ENCODE results near the gene CDC73. TPM values are rescaled to one million over a fixed set of nuclear protein-coding genes. Genes with fewer than 3 reads are reported as not detected.

Gene CDC73
- total RNA-seq, 1 experiment from 2014 or later: 10.0 TPM

- Histone ChIP-seq H3K36me3 (ENCODE audit: low read depth, low read length) (peaks cover 25% of the 10 kb centered on the region), H3K4me2 (ENCODE audit: low read length) (no peak overlapping the region), H3K27me3 (ENCODE audit: low read length) (no peaks in the 10 kb centered on the region), H4K20me1 (ENCODE audit: low read length) (peaks cover 4% of the 10 kb centered on the region; the same call in 1 of the 2 replicates), H3K27ac (ENCODE audit: low read length) (no peak overlapping the region), H3K4me1 (ENCODE audit: insufficient read depth, low read length) (no peaks in the 10 kb centered on the region), H3K9me2 (replicated peaks; ENCODE audit: low read length) (no peaks in the 10 kb centered on the region), H3F3A (ENCODE audit: low read length, unreplicated experiment) (no peaks in the 10 kb centered on the region), H2AFZ (ENCODE audit: low read length) (no peak overlapping the region), H3K79me2 (ENCODE audit: low read length) (peaks cover 4% of the 10 kb centered on the region; the same call in 1 of the 2 replicates), H3K4me3 (ENCODE audit: low read length) (no peak overlapping the region), H3K9ac (ENCODE audit: low read length) (no peak overlapping the region), H3K9me3 (ENCODE audit: low read length) (no peaks in the 10 kb centered on the region)
- ATAC-seq (no peak), DNase-seq (no peak)
- ChIA-PET POLR2A (ENCODE audit: unreplicated experiment) (no interaction called here), CTCF (no interaction called here)
- TF ChIP-seq EZH2phosphoT487 (IDR thresholded peaks at IDR 0.05; ENCODE audit: borderline replicate concordance, low read length): no peak
- no peak for TF ChIP-seq CTCF (conservative IDR thresholded peaks at IDR 0.05; ENCODE audit: low read depth, low read length)
- TF ChIP-seq EZH2 (IDR thresholded peaks at IDR 0.05; ENCODE audit: low read length, unreplicated experiment): no peak
- intact Hi-C loops (cut with micrococcal nuclease): loop anchor here (5.0 kb wide), 1 partner anchor 197 kb away; no protein-coding TSS in a partner anchor
- no TSS peak for BruUV-seq (replicated peaks)
Observed at GRCh38 chr1:193140254-193140653, 18.4 kb downstream of the CDC73 start.

- Histone ChIP-seq H3K4me2 (ENCODE audit: low read length) (no peak overlapping the region), H3K4me1 (ENCODE audit: insufficient read depth, low read length) (no peaks in the 10 kb centered on the region), H2AFZ (ENCODE audit: low read length) (no peak overlapping the region), H3K79me2 (ENCODE audit: low read length) (peaks cover 4% of the 10 kb centered on the region; the same call in 1 of the 2 replicates), H3K27me3 (ENCODE audit: low read length) (no peaks in the 10 kb centered on the region), H3F3A (ENCODE audit: low read length, unreplicated experiment) (no peaks in the 10 kb centered on the region), H3K4me3 (ENCODE audit: low read length) (no peak overlapping the region), H3K9me3 (ENCODE audit: low read length) (no peaks in the 10 kb centered on the region), H3K9ac (ENCODE audit: low read length) (no peak overlapping the region), H3K27ac (ENCODE audit: low read length) (no peak overlapping the region), H3K36me3 (ENCODE audit: low read depth, low read length) (peaks cover 18% of the 10 kb centered on the region), H4K20me1 (ENCODE audit: low read length) (peaks cover 4% of the 10 kb centered on the region; the same call in 1 of the 2 replicates), H3K9me2 (replicated peaks; ENCODE audit: low read length) (no peaks in the 10 kb centered on the region)
- DNase-seq (no peak), ATAC-seq (no peak)
- BruUV-seq (replicated peaks): no TSS peak
- TF ChIP-seq CTCF (conservative IDR thresholded peaks at IDR 0.05; ENCODE audit: low read depth, low read length): no peak
- ChIA-PET POLR2A (ENCODE audit: unreplicated experiment) (interaction anchor here (0.6 kb wide), 1 partner anchor 85 kb away, joined by 5 read pairs; no protein-coding TSS in a partner anchor), CTCF (no interaction called here)
- intact Hi-C loops (cut with micrococcal nuclease): loop anchor here (5.0 kb wide), 1 partner anchor 195 kb away; no protein-coding TSS in a partner anchor
Observed at GRCh38 chr1:193141804-193142203, 20.0 kb downstream of the CDC73 start.

- Histone ChIP-seq H3K9me2 (replicated peaks; ENCODE audit: low read length) (no peaks in the 10 kb centered on the region), H2AFZ (ENCODE audit: low read length) (no peak overlapping the region), H3K4me3 (ENCODE audit: low read length) (no peak overlapping the region), H3K79me2 (ENCODE audit: low read length) (peaks cover 4% of the 10 kb centered on the region; the same call in 1 of the 2 replicates), H3K36me3 (ENCODE audit: low read depth, low read length) (peaks cover 18% of the 10 kb centered on the region), H3K4me2 (ENCODE audit: low read length) (no peak overlapping the region), H3K4me1 (ENCODE audit: insufficient read depth, low read length) (no peaks in the 10 kb centered on the region), H3F3A (ENCODE audit: low read length, unreplicated experiment) (no peaks in the 10 kb centered on the region), H3K9ac (ENCODE audit: low read length) (no peak overlapping the region), H3K27ac (ENCODE audit: low read length) (no peak overlapping the region), H4K20me1 (ENCODE audit: low read length) (peaks cover 4% of the 10 kb centered on the region; the same call in 1 of the 2 replicates), H3K9me3 (ENCODE audit: low read length) (no peaks in the 10 kb centered on the region), H3K27me3 (ENCODE audit: low read length) (no peaks in the 10 kb centered on the region)
- intact Hi-C loops (cut with micrococcal nuclease): loop anchor here (5.0 kb wide), 1 partner anchor 195 kb away; no protein-coding TSS in a partner anchor
- ATAC-seq (no peak), DNase-seq (no peak)
- POLR2A ChIA-PET (ENCODE audit: unreplicated experiment): no interaction called here
- BruUV-seq (replicated peaks): no TSS peak
- CTCF ChIA-PET: interaction anchor here (0.6 kb wide), 2 partner anchors 9 to 539 kb away, joined by 3 to 4 read pairs; no protein-coding TSS in a partner anchor
- TF ChIP-seq EZH2phosphoT487 (IDR thresholded peaks at IDR 0.05; ENCODE audit: borderline replicate concordance, low read length): no peak
- TF ChIP-seq EZH2 (IDR thresholded peaks at IDR 0.05; ENCODE audit: low read length, unreplicated experiment): no peak
- TF ChIP-seq CTCF (conservative IDR thresholded peaks at IDR 0.05; ENCODE audit: low read depth, low read length): no peak
Observed at GRCh38 chr1:193142409-193142808, 20.6 kb downstream of the CDC73 start.

Data from PC-3 (cell line).